Mucosa of rectum (tissue), 2 donors: ENCODE measurements around the gene ACTN2.

Source experiments
- H3K27ac ChIP-seq, 2 donors: one replicate each; pipeline ENCODE4 v1.7.0; 2013; ENCODE audit warnings: inconsistent platforms in 2 of 2, low read depth in 2 of 2, low read length in 2 of 2
- H3K27me3 ChIP-seq, 2 donors: one replicate each; pipeline ENCODE4 v1.7.0; 2013; ENCODE audit warnings: low read length in 2 of 2; ENCODE audit not compliant: control insufficient read depth in 2 of 2, insufficient read depth in 2 of 2
- H3K36me3 ChIP-seq, 2 donors: one replicate each; pipeline ENCODE4 v1.7.0; 2013; ENCODE audit warnings: low read length in 2 of 2; ENCODE audit not compliant: control insufficient read depth in 2 of 2, insufficient read depth in 2 of 2
- H3K4me1 ChIP-seq, 2 donors: one replicate each; pipeline ENCODE4 v1.7.0; 2013; ENCODE audit warnings: low read length in 2 of 2, mild to moderate bottlenecking in 1 of 2; ENCODE audit not compliant: control insufficient read depth in 2 of 2, insufficient read depth in 2 of 2
- H3K4me3 ChIP-seq, 2 donors: one replicate each; pipeline ENCODE4 v1.7.0; 2013; ENCODE audit warnings: low read length in 2 of 2
- H3K9ac ChIP-seq, 2 donors: one replicate each; pipeline ENCODE4 v1.7.0; 2013; ENCODE audit warnings: low read length in 2 of 2, low read depth in 1 of 2, mild to moderate bottlenecking in 1 of 2
- H3K9me3 ChIP-seq, 2 donors: one replicate each; pipeline ENCODE4 v1.7.0; 2013; ENCODE audit warnings: low read length in 2 of 2; ENCODE audit not compliant: control insufficient read depth in 2 of 2
- donor health status: healthy.
- donor health status: Normal muscosa, but diverticular disease.

Gene ACTN2

DNA sequence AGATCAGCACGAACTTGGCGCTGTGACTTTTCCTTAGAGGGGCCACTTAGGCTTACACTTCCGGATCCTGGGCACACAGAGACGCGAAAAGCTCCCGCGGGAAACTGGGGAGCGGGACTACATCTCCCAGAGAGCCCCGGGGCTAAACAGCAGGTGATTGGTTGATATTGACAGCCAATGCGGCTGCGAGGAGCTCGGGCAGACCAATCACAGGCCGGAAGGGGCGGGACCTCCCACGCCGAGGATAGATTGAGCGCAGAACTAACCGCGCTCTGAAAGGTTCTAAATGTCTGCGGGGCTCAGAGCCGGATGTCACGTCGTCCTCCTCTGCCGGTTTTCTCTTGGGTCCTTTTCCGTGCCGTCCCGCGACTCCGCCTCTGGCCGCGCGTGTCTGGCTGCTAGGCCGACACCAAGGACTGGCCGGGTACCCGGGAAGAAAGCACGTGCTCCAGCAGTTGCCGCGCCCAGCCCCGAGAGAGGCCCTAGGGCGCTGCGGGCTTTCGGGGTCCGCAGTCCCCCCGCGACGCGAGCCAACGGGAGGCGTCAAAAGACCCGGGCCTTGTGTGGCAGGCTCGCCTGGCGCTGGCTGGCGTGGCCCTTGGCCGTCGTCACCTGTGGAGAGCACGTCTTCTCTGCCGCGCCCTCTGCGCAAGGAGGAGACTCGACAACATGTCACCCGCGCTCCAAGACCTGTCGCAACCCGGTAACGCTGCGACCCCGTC lies 108.9 kb downstream of the ACTN2 start, which contains the start of gene MTR:
Gene MTR, plus strand, starts transcription at position 258 of the 722 bp plus-strand sequence. Its CDS starts 412 bp downstream, at position 670.
- H3K27me3 ChIP-seq: no peaks in the 10 kb centered on the region
- H3K9ac ChIP-seq: peak within 1 kb of the TSS; percentile 79 to 89
- H3K4me3 ChIP-seq: peak within 1 kb of the TSS; percentile 93 to 98
- no peaks in the 10 kb centered on the region for H3K9me3 ChIP-seq
- peaks cover 0 to 3% of the 10 kb centered on the region in 2 donors for H3K4me1 ChIP-seq
- H3K27ac ChIP-seq: peak within 1 kb of the TSS; percentile 87 to 95
- H3K36me3 ChIP-seq: no peaks in the 10 kb centered on the region

DNA sequence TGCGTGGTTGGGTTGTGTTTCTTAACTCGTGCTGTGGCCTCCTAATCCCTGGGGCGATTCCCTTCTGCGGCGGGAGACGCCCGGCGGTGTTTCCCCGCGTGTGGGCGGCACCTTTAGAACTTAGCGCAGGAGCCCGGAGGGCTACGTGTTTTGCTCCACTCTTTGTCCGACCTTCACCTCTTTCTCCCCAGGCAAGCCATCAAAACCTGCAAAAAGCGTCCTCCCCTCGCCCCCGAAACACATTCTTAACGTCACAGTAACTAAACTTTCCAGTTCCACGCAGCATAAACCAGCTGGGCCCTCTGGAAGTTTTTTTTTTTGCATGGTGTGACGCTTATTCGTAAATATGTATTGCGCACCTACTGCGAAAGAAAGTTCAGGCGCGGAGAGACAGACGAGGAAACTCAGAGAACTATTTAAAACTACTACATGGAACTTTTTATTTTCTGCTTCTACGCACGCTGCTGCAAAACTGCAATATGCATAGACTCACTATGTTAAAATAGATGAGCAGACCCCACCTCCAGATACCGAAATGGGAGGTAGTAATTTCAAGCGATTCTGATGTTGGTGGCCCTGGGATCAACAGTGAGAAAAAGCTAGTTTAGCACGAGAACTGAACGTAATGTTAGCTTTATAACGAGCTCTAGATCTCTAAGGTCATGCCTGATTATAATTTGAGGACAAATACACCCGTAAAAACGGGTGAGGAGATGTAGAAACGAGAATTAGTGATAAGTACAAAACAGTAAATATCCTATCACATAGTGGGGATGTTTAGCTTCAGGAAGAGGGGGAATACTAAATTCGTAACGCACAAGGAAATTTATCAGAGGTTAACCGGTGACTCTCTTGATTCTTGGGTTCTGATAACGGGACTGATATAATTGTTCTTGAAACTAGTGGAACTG lies 109.7 kb downstream of the ACTN2 start:
- Histone ChIP-seq H3K36me3 (no peaks in the 10 kb centered on the region), H3K4me1 (peaks cover 0 to 3% of the 10 kb centered on the region in 2 donors), H3K4me3 (peak overlapping the region; percentile 93 to 98), H3K27me3 (no peaks in the 10 kb centered on the region), H3K9me3 (no peaks in the 10 kb centered on the region), H3K9ac (peak overlapping the region; percentile 79 to 89), H3K27ac (peak overlapping the region; percentile 87 to 95)

DNA sequence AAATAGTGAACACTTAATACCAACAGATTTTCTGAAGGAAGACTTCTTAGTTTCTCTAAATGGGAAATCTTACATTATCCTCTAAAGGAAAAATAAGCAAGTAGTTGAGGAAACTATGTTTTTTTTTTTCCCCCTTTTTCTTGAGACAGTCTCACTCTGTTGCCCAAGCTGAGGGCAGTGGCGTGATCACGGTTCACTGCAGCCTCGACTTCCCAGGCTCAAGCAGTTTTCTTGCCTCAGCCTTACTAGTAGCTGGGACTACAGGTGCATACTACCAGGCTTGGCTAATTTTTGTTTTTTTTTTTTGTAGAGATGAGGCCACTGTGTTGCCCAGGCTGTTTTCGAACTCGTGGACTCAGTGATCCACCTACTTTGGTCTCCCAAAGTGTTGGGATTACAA lies 112.7 kb downstream of the ACTN2 start:
- H3K27ac ChIP-seq: no peak overlapping the region
- peaks cover 0 to 3% of the 10 kb centered on the region in 2 donors for H3K4me1 ChIP-seq
- no peaks in the 10 kb centered on the region for H3K27me3 ChIP-seq
- no peaks in the 10 kb centered on the region for H3K9me3 ChIP-seq
- H3K36me3 ChIP-seq: peaks cover 0 to 1% of the 10 kb centered on the region in 2 donors
- no peak overlapping the region for H3K9ac ChIP-seq
- H3K4me3 ChIP-seq: no peak overlapping the region

DNA sequence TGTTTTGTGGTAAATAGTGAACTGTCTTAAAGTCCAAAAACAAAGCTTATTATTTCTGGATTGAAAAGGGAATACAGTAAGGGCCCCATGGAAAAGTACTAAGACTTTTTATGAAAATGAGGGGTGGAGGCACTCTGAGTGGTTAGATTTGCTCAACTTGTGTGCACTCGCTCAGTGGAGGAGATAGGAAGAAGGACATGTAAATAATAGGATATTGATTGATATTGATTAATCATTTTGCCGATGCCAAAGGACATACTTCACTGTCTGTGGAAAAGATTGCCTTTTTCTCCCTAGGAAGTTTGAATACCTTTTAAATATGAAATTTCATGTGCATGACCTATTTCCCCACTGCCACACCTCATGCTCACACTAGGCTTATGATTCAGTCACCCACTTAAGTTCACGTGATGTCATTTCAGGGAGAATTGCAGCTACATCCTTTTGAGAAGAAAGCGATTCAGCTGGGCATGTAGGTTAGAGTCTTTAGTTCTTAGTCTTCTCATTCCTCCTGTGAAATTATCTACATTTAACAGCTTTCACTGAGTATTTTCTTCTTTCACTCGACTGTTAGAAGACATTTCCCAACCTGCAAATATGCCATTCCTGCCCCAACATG lies 113.8 kb downstream of the ACTN2 start:
- Histone ChIP-seq H3K27me3 (no peaks in the 10 kb centered on the region), H3K27ac (no peak overlapping the region), H3K9ac (no peak overlapping the region), H3K4me3 (no peak overlapping the region), H3K9me3 (no peaks in the 10 kb centered on the region), H3K36me3 (peaks cover 0 to 5% of the 10 kb centered on the region in 2 donors), H3K4me1 (no peaks in the 10 kb centered on the region)

DNA sequence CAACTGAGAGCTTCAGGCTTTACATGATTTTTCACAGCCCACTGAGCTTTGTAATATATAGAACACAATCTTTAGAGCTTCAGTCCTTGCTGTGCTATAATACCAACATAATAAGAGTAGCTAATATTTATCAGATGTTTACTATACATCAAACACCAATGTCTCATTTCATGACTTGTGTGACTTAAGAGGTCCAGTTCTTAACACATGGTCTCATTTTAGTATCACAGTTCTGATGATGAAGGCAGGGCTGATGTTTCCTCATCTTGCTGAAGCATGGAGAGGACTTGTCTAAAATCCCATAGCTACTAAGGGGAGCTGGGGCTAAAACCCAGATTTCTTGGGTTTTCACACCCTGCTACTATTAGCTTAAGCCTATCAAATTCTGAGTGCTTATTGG lies 114.3 kb downstream of the ACTN2 start:
- Histone ChIP-seq H3K9ac (no peak overlapping the region), H3K36me3 (peaks cover 0 to 7% of the 10 kb centered on the region in 2 donors), H3K4me1 (no peaks in the 10 kb centered on the region), H3K27me3 (no peaks in the 10 kb centered on the region), H3K9me3 (no peaks in the 10 kb centered on the region), H3K4me3 (no peak overlapping the region), H3K27ac (no peak overlapping the region)

DNA sequence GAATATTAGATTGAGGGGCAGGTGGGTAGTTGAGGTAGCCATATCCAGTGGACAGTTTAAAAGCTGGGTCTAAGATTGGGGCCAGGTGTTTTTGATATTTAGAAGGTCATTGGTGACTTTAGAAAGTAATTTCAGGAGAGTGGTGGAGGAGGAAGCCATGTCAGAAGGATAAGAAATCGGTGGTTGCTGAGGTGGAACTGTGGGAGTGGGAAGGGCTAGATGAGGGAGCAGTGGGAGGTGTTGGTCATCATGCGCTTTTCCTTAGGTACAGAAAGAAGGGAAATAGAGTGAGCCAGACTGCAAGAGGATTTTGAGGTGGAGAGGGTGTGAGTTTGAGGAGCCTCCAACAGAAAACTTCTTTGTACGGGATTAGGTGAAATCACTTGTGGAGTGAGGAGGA lies 116.0 kb downstream of the ACTN2 start:
- H3K27me3 ChIP-seq: no peaks in the 10 kb centered on the region
- no peak overlapping the region for H3K4me3 ChIP-seq
- peaks cover 0 to 7% of the 10 kb centered on the region in 2 donors for H3K36me3 ChIP-seq
- no peak overlapping the region for H3K9ac ChIP-seq
- no peaks in the 10 kb centered on the region for H3K9me3 ChIP-seq
- no peak overlapping the region for H3K27ac ChIP-seq
- H3K4me1 ChIP-seq: no peaks in the 10 kb centered on the region

DNA sequence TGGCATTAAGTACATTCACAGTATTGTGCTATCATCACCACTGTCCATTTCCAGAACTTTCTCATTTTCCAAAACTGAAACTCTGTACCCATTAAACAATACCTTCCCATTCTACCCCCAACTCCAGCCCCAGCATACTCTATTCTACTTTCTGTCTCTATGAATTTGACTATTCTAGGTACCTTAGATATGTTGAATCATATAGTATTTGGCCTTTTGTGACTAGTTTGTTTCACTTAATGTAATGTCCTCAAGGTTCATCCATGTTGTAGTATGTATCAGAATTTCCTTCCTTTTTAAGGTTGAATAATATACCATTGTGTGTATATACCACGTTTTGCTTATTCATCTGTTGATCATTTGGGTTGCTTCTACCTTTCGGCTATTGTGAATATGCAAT lies 120.3 kb downstream of the ACTN2 start:
- Histone ChIP-seq H3K36me3 (peaks cover 13 to 16% of the 10 kb centered on the region in 2 donors), H3K4me3 (no peak overlapping the region), H3K27ac (no peak overlapping the region), H3K9me3 (no peaks in the 10 kb centered on the region), H3K4me1 (no peaks in the 10 kb centered on the region), H3K9ac (no peak overlapping the region), H3K27me3 (no peaks in the 10 kb centered on the region)

DNA sequence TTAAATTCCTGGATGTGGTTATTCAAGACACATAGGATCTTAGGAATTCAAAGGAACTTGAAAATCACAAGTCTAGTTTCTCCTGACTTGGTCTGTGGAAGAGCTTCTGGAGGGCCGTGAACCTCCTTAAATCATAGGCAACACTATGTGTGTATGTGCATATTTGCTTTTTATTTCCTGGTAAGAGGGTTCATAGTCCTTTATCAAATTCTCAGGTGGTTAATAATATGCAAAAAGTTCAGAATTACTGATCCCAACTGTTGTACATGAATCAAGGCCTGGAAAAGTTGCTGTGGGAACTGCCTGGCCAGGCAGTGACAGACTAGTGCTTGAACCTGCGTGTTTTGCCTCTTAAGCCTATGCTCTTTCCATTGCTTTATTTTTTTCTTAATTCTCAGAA lies 121.7 kb downstream of the ACTN2 start:
- Histone ChIP-seq H3K9me3 (no peaks in the 10 kb centered on the region), H3K9ac (no peak overlapping the region), H3K27ac (no peak overlapping the region), H3K4me3 (no peak overlapping the region), H3K36me3 (peaks cover 22% of the 10 kb centered on the region in 2 donors), H3K27me3 (no peaks in the 10 kb centered on the region), H3K4me1 (no peaks in the 10 kb centered on the region)

DNA sequence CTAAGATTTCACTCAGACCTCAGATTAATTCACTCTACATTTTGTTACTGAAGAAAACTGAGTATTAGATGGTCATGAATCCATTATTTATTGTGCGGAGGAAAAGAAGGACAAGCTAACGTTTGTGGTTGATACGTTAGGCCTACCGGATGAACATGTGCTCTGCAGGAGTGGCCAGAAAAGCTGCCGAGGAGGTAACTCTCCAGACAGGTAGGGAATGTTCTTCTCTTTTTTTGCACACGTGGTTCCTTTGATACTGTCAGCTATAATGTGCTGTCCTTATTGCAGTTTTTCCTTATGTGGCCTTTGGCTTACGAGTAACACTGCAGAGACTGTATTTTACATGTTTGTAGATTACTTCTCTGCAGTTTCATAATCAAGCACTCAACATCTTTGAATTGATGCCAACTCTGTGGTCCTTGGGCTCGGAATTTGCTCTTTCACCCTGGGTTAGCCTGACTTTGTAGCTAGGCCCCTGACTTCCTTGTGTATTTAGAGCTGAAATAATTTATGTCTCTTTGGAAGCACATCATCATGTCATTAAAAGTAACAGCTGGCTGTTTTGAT lies 122.3 kb downstream of the ACTN2 start:
- Histone ChIP-seq H3K4me3 (no peak overlapping the region), H3K27me3 (no peaks in the 10 kb centered on the region), H3K9ac (no peak overlapping the region), H3K36me3 (peaks cover 22 to 27% of the 10 kb centered on the region in 2 donors), H3K4me1 (no peaks in the 10 kb centered on the region), H3K9me3 (no peaks in the 10 kb centered on the region), H3K27ac (no peak overlapping the region)
